NCI-H2107 treated with DMSO at 0.1 percent for 48 hours (cell line): Measurements from ENCODE around the gene ENO1.

ENCODE experiments used
- DNase-seq: peaks from one replicate; lab custom pipeline; 2025; ENCODE audit not compliant: unreplicated experiment; lab: John Stamatoyannopoulos, UW

The ENO1 gene

GRCh38 chr1:8871965-8872399, 6.5 kb downstream of the ENO1 start:
- no peak for DNase-seq

- no peak for DNase-seq
These were observed 6.9 kb downstream of the ENO1 start for GRCh38 chr1:8871539-8871935.

GRCh38 chr1:8870616-8871538, 7.6 kb downstream of the ENO1 start:
- no peak for DNase-seq

GRCh38 chr1:8870103-8870502, 8.4 kb downstream of the ENO1 start:
- DNase-seq, result no peak

GRCh38 chr1:8867878-8868567, 10.5 kb downstream of the ENO1 start:
- DNase-seq, result no peak

GRCh38 chr1:8866792-8867415, 11.6 kb downstream of the ENO1 start:
- no peak for DNase-seq

- DNase-seq, result no peak
These were observed 12.2 kb downstream of the ENO1 start for GRCh38 chr1:8866173-8866791.

- DNase-seq, result no peak
These were observed 13.7 kb downstream of the ENO1 start for GRCh38 chr1:8864713-8865344.

GRCh38 chr1:8863794-8864233, 14.7 kb downstream of the ENO1 start:
- DNase-seq, result no peak

GRCh38 chr1:8863138-8863537, 15.3 kb downstream of the ENO1 start:
- no peak for DNase-seq

GRCh38 chr1:8862528-8862927, 16.0 kb downstream of the ENO1 start:
- no peak for DNase-seq

- no peak for DNase-seq
These were observed 17.6 kb downstream of the ENO1 start for GRCh38 chr1:8860738-8861516.

GRCh38 chr1:8858888-8859706, 19.4 kb downstream of the ENO1 start:
- no peak for DNase-seq

GRCh38 chr1:8858112-8858668, 20.3 kb downstream of the ENO1 start:
- no peak for DNase-seq

GRCh38 chr1:8856689-8857412, 21.6 kb downstream of the ENO1 start:
- DNase-seq, result no peak

GRCh38 chr1:8854240-8854639, 24.2 kb downstream of the ENO1 start:
- DNase-seq, result no peak

- DNase-seq, result no peak
These were observed 27.4 kb downstream of the ENO1 start for GRCh38 chr1:8851060-8851459.
